Astrocyte of the cerebellum (primary cell): Measurements from ENCODE around the gene JAG1.
"Not testable (repeated sequence)": the region's sequence is repeated elsewhere in the genome, so short reads cannot be mapped to it uniquely, and the experiment has no call there.

Experiments
- DNase-seq: peaks from one replicate; pipeline ENCODE4 v3.0.0-alpha.2; 2011; ENCODE audit warnings: low read depth
- H3K4me3 ChIP-seq: 2 replicates; pipeline ENCODE4 v1.5.1; 2011; ENCODE audit warnings: mild to moderate bottlenecking, low read depth, low read length, moderate library complexity
- CTCF ChIP-seq: IDR thresholded peaks from 2 replicates; pipeline ENCODE4 v1.5.1; 2012; ENCODE audit warnings: low read length, low read depth, moderate library complexity, mild to moderate bottlenecking; ENCODE audit errors: missing control alignments
- in situ Hi-C: cut with HindIII; loops from 2 replicates; pipeline ENCODE4 v1.10.0; 2017; ENCODE audit warnings: low sequenced_read_pairs

The JAG1 gene

GRCh38 chr20:10621149-10621548 is 52.6 kb downstream of the JAG1 start:
- in situ Hi-C loops = no loop called here
- H3K4me3 ChIP-seq = no peak overlapping the region
- DNase-seq = no peak
- no peak for TF ChIP-seq CTCF

- H3K4me3 ChIP-seq = no peak overlapping the region
- DNase-seq = peak; percentile 91
- in situ Hi-C loops = no loop called here
- TF ChIP-seq CTCF = no peak
These were observed 54.4 kb downstream of the JAG1 start for GRCh38 chr20:10619427-10619826.

GRCh38 chr20:10618611-10619245 is 55.1 kb downstream of the JAG1 start:
- DNase-seq = no peak
- in situ Hi-C loops = no loop called here
- no peak for TF ChIP-seq CTCF
- no peak overlapping the region for H3K4me3 ChIP-seq

GRCh38 chr20:10617549-10618133 is 56.2 kb downstream of the JAG1 start:
- DNase-seq, H3K4me3 ChIP-seq, in situ Hi-C loops: not testable (repeated sequence)

- TF ChIP-seq CTCF = no peak
- H3K4me3 ChIP-seq = no peak overlapping the region
- in situ Hi-C loops = no loop called here
- DNase-seq = no peak
These were observed 57.6 kb downstream of the JAG1 start for GRCh38 chr20:10616212-10616611.

- no peak for DNase-seq
- TF ChIP-seq CTCF = no peak
- in situ Hi-C loops = no loop called here
- no peak overlapping the region for H3K4me3 ChIP-seq
These were observed 59.9 kb downstream of the JAG1 start for GRCh38 chr20:10613911-10614310.

- DNase-seq, H3K4me3 ChIP-seq, in situ Hi-C loops: not testable (repeated sequence)
These were observed 60.4 kb downstream of the JAG1 start for GRCh38 chr20:10613426-10613825.
